Lower leg skin (tissue), 3 donors: ENCODE results near the gene ATOSA.

Experiments used
- CTCF ChIP-seq, 3 donors: fragments of 450-650 bp; IDR thresholded peaks; one replicate each; pipeline ENCODE4 v1.5.1; 2016; ENCODE audit warnings: antibody characterized with exemption in 3 of 3, mild to moderate bottlenecking in 3 of 3, moderate library complexity in 2 of 3
- POLR2A ChIP-seq, 2 donors: fragments of 450-650 bp; IDR thresholded peaks; one replicate each; pipeline ENCODE4 v1.6.1; 2016 to 2017; ENCODE audit warnings: antibody characterized with exemption in 2 of 2, mild to moderate bottlenecking in 1 of 2, moderate library complexity in 1 of 2

GRCh38 chr15:52674831-52675230 is 4.4 kb downstream of the ATOSA start:
- TF ChIP-seq POLR2A (IDR thresholded peaks at IDR 0.05) (no peak), CTCF (IDR thresholded peaks at IDR 0.05) (no peak)
